Jurkat, Clone E6-1 (cell line): ENCODE data around the gene PWWP2A. TPM values are rescaled to one million over a fixed set of nuclear protein-coding genes. Genes with fewer than 3 reads are reported as not detected.
"Not testable (repeated sequence)": the region's sequence is repeated elsewhere in the genome, so short reads cannot be mapped to it uniquely, and the experiment has no call there.

ENCODE experiments used
- DNase-seq: peaks from one replicate; pipeline ENCODE4 v3.0.0-alpha.2; 2011; ENCODE audit warnings: low read depth, low spot score
- H3K4me3 ChIP-seq: 2 replicates; pipeline ENCODE4 v1.5.1; 2011; ENCODE audit warnings: mild to moderate bottlenecking, low read length, control low read depth, moderate library complexity
- polyA plus RNA-seq: library from polyadenylated mRNA; unstranded; fragments of >200 nt; gene quantifications from one replicate; pipeline ENCODE4 v1.2.1, GENCODE V29; 2012; ENCODE audit warnings: missing spikeins; ENCODE audit not compliant: insufficient read length, insufficient read depth

The PWWP2A gene, protein sequence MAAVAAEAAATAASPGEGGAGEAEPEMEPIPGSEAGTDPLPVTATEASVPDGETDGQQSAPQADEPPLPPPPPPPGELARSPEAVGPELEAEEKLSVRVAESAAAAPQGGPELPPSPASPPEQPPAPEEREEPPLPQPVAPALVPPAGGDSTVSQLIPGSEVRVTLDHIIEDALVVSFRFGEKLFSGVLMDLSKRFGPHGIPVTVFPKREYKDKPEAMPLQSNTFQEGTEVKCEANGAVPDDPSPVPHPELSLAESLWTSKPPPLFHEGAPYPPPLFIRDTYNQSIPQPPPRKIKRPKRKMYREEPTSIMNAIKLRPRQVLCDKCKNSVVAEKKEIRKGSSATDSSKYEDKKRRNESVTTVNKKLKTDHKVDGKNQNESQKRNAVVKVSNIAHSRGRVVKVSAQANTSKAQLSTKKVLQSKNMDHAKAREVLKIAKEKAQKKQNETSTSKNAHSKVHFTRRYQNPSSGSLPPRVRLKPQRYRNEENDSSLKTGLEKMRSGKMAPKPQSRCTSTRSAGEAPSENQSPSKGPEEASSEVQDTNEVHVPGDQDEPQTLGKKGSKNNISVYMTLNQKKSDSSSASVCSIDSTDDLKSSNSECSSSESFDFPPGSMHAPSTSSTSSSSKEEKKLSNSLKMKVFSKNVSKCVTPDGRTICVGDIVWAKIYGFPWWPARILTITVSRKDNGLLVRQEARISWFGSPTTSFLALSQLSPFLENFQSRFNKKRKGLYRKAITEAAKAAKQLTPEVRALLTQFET
- 20.0 TPM for polyA plus RNA-seq

- peak; percentile 100 for DNase-seq
- H3K4me3 ChIP-seq = peak within 1 kb of the TSS; percentile 76
Observed at GRCh38 chr5:160119142-160119904, at the start of gene PWWP2A. TSS of gene PWWP2A (minus strand) at chr5:160119450. CDS start at chr5:160119388, 62 bp downstream.

DNA sequence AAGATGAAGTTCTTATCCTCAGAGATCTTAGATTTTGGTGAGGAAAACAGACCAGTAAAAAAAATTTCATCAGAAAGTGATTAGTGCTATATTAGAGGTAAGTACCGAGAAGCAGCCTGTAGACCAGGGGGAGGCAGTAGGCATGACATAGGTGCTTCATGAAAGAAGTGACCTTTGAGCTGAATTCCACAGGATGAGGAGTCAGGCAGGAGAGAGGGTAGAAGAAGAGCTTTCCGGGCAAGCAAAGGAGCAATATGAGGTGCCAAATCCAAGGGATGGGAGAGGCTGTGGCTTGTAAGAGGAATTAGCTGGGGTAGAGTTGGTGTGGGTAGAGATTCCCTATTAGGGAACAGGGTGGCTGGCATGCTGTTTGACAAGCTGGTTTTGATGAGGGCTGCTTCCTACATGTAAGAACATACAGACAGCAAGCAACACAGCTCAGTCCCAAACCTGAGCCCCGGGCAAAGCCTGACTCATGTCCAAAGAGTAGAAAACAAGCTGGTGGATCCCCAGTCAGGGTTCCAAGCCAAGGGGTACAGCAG is 48.4 kb upstream of the PWWP2A start:
- no peak overlapping the region for H3K4me3 ChIP-seq
- no peak for DNase-seq

DNA sequence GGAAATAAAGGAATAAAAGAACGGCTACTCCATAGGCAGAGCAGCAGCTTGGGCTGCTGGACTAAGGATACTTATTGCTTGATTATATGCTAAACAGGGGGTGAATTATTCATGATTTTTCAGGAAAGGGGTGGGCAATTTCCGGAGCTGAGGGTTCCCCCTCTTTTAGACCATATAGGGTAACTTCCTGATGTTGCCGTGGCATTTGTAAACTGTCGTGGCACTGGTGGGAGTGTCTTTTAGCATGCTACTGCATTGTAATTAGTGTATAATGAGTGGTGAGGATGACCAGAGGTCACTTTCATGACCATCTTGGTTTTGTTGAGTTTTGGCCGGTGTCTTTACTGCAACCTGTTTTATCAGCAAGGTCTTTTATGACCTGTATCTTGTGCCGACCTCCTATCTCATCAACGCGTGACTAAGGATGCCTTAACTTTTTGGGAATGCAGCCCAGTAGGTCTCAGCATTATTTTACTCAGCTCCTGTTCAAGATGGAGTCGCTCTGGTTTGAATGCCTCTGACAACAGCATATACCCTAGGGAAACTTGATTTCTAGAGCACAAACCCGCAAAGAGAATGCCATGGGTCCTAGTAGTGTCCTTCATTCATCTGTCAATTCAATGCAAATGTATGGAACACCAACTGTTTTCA is 47.8 kb upstream of the PWWP2A start:
- H3K4me3 ChIP-seq = no peak overlapping the region
- no peak for DNase-seq

DNA sequence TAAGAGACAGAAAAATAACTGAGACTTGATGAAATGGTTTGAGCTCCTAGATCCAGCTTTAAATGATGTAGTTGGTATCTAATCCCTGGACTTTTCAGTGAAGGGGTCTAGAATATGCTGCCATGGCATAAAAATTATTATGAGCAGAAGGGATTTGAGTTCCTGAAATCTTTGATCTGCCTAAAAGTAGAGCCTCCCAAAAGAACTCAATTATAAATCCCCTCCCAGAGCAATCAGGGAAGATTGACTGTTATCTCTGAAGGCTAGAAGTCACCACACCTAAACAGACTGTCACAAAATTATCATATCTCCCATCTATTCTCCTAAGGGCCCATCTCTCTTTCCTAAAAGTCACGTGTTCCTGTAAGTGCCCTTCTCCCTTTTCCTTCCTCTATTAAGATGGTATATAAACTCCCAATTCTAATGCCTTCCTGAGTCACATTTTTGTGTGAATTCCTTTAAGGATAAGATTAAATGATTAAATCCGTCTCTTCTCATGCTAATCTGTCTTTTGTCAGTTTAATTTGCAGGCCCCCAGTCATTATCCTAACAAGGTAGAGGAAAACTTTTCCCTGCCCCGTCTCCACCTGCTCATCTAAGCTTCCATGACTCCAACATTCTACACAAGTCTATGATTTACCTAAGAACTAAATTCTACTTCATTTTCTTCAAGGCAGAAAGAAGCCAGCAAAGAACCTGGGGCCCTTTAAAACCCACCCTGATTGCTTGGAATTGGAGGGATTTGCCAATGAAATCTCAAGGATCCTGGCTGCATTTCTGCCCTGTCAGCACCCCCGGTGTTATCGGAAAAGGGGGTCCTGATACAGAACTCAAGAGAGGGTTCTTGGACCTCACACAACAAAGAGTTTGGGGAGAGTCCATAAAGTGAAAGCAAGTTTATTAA is 47.1 kb upstream of the PWWP2A start:
- no peak overlapping the region for H3K4me3 ChIP-seq
- no peak for DNase-seq

DNA sequence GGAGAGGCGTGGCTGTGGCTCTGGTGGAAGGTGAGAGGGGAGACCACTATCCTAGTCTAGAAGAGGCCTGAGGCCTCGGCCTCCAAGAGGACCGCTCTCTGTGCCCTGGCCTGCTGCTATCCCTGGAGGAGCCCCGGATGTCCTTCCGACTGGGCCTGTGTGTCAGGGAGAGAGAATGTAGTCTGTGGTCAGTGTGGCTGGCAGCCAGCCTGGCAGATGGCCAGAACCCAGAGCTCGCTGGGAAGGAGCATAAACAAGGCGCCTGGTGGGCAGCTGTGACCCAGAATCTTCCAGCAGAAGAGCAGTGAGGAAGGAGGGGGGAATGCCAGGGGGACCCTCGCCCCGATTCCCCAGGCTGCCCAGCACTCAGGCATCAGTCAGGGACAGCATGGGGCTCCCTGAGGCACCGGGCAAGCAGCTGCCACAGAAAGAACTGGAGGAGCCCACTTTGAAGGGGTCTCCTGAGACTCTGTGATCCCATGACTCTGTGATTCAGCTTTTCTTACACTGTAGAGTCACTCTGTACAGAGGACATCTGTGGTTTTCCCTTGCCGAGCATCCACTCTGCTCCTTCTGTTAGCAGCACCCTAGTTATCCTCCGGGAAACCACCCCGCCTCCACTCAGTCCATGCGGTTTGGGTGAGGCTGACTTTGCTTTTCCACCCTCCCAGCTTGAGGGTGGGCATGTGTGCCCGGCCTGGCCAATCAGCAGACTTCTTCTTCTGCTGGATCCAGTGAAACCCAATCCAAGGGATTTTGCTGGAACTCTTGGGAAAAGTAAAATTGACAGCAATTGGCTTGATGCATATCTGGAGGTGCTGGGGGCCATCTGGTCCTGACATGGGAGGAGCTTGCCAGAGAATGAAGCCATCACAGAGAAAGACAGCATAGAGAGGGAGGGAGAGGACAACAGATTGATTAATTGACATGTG is 46.2 kb upstream of the PWWP2A start:
- H3K4me3 ChIP-seq = no peak overlapping the region
- no peak for DNase-seq

DNA sequence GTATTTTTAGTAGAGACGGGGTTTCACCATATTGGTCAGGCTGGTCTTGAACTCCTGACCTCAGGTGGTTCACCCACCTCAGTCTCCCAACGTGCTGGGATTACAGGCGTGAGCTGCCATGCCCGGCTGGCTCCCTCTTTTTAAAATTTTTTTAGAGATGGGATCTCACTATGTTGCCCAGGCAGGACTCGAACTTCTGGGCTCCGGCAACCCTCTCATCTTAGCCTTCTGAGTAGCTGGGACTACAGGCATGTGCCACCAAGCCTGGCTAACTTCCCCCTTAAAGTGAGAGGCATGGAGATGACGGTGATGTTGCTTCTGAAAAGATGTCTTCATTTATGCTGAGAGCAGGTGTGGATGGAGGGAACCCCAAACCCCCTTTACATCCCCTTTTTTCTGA is 43.7 kb upstream of the PWWP2A start:
- no peak for DNase-seq
- no peak overlapping the region for H3K4me3 ChIP-seq

DNA sequence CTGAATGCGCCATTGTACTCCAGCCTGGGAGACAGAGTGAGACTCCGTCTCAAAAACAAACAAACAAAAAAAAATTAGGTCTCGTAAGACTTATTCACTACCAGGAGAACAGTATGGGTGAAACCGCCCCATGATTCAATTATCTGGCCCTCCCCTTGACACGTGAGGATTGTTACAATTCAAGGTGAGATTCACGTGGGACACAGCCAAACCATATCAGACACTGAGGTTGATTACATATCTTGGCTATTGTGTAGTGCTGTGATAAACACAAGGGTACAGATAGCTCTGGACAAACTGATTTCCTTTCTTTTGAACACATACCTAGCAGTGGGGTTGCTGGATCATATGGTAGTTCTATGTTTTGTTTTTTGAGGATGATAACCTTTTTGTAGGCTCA is 42.4 kb upstream of the PWWP2A start:
- no peak overlapping the region for H3K4me3 ChIP-seq
- DNase-seq = no peak

- not testable (repeated sequence) for DNase-seq, H3K4me3 ChIP-seq
Observed at GRCh38 chr5:160160875-160161274, 41.6 kb upstream of the PWWP2A start.

GRCh38 chr5:160159991-160160792 is 40.9 kb upstream of the PWWP2A start:
- no peak overlapping the region for H3K4me3 ChIP-seq
- no peak for DNase-seq

- no peak for DNase-seq
- no peak overlapping the region for H3K4me3 ChIP-seq
Observed at GRCh38 chr5:160158087-160158486, 38.8 kb upstream of the PWWP2A start.

GRCh38 chr5:160155017-160155750 is 35.9 kb upstream of the PWWP2A start:
- no peak for DNase-seq
- H3K4me3 ChIP-seq = no peak overlapping the region

DNA sequence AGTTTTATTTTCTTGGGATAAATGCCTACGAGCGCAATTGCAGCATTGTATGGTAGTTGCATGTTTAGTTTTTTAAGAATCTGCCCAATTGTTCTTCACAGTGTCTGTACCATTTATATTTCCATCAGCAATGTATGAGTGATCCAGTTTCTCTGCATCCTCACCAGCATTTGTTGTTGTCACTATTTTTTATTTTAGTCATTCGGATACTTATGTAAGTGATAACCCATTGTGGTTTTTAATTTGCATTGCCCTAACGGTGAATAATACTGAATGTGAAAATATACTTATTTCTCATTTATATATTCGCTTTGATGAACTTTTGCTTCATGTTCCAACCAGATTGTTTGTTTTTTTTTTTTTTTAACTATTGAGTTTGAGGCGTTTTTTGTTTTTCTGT is 33.7 kb upstream of the PWWP2A start:
- H3K4me3 ChIP-seq = no peak overlapping the region
- no peak for DNase-seq

- DNase-seq = no peak
- H3K4me3 ChIP-seq = no peak overlapping the region
Observed at GRCh38 chr5:160152287-160152686, 33.0 kb upstream of the PWWP2A start.

DNA sequence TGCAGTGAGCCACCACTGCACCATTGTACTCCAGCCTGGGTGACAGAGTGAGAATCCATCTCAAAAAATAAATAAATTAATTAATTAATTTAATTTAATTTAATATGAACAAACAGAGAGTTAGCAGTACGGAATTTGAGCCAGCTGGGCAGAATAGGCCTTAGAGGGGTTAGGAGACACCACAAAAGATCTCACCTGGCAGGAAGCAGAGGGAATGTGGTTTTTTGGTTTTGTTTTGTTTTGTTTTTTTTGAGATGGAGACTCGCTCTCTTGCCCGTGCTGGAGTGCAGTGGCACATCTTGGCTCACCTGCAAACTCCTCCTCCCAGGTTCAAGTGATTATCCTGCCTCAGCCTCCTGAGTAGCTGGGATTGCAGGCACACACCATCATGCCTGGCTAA is 31.8 kb upstream of the PWWP2A start:
- H3K4me3 ChIP-seq = no peak overlapping the region
- DNase-seq = peak; percentile 46

DNA sequence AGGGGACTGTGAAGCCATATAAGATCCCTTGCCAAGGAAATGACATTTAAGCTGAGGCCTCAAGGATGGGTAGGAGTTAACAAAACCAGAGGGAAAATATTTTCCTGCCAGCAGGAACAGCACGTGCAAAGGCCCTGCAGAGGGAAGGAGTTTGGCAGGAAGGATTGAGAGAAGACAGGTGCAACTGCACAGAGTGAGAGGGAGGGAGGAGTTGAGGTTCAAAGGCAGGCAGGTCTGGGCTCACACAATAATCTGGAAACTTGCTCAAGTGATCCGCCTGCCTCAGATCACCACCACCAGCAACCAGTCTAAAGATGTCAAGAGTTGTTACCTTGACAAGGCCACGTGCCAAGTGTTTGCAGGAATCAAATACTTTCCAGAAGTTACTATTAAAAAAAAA is 31.1 kb upstream of the PWWP2A start:
- H3K4me3 ChIP-seq = no peak overlapping the region
- no peak for DNase-seq

DNA sequence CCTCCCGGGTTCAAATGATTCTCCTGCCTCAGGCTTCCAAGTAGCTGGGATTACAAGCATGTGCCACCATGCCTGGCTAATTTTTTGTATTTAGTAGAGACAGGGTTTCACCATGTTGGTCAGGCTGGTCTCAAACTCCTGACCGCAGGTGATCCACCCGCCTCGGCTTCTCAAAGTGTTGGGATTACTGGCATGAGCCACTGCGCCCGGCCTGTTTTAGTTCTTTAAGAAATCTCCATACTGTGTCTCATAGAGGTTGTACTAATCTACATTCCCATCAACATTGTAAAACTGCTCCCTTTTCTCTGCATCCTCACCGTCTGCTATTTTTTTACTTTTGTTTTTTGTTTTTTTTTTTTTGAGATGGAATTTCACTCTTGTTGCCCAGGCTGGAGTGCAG is 25.2 kb upstream of the PWWP2A start:
- not testable (repeated sequence) for H3K4me3 ChIP-seq, DNase-seq
